ENCODE measurements around the gene TOX3. TPM values are rescaled to one million over a fixed set of nuclear protein-coding genes. Genes with fewer than 3 reads are reported as not detected.

The TOX3 gene
- polyA plus RNA-seq, 1 donor from 2014 or later: 2.3 TPM

- Histone ChIP-seq H3K9me3 (ENCODE audit: low read length) (no peaks in the 10 kb centered on the region), H4K20me1 (ENCODE audit: insufficient read depth) (no peaks in the 10 kb centered on the region), H3K36me3 (ENCODE audit: insufficient read depth, low read length) (no peaks in the 10 kb centered on the region), H2AFZ (ENCODE audit: low read depth, low read length) (no peak overlapping the region), H3F3A (ENCODE audit: insufficient read depth, low read length, poor library complexity, severe bottlenecking) (no peaks in the 10 kb centered on the region), H3K9me2 (ENCODE audit: insufficient read depth, low read length) (no peaks in the 10 kb centered on the region), H3K27me3 (ENCODE audit: insufficient read depth, low read depth, low read length) (no peaks in the 10 kb centered on the region), H3K4me3 (ENCODE audit: low read length) (no peak overlapping the region), H3K9ac (ENCODE audit: low read length) (no peak overlapping the region), H3K4me2 (ENCODE audit: low read length) (no peak overlapping the region), H3K27ac (ENCODE audit: low read length) (no peak overlapping the region), H3K79me2 (replicated peaks; ENCODE audit: insufficient read depth, low read length) (no peaks in the 10 kb centered on the region)
- TF ChIP-seq CTCF (IDR thresholded peaks at IDR 0.05; ENCODE audit: poor library complexity, severe bottlenecking): no peak
- TF ChIP-seq RAD21 (conservative IDR thresholded peaks at IDR 0.05): no peak
- TF ChIP-seq, protein P1, sequence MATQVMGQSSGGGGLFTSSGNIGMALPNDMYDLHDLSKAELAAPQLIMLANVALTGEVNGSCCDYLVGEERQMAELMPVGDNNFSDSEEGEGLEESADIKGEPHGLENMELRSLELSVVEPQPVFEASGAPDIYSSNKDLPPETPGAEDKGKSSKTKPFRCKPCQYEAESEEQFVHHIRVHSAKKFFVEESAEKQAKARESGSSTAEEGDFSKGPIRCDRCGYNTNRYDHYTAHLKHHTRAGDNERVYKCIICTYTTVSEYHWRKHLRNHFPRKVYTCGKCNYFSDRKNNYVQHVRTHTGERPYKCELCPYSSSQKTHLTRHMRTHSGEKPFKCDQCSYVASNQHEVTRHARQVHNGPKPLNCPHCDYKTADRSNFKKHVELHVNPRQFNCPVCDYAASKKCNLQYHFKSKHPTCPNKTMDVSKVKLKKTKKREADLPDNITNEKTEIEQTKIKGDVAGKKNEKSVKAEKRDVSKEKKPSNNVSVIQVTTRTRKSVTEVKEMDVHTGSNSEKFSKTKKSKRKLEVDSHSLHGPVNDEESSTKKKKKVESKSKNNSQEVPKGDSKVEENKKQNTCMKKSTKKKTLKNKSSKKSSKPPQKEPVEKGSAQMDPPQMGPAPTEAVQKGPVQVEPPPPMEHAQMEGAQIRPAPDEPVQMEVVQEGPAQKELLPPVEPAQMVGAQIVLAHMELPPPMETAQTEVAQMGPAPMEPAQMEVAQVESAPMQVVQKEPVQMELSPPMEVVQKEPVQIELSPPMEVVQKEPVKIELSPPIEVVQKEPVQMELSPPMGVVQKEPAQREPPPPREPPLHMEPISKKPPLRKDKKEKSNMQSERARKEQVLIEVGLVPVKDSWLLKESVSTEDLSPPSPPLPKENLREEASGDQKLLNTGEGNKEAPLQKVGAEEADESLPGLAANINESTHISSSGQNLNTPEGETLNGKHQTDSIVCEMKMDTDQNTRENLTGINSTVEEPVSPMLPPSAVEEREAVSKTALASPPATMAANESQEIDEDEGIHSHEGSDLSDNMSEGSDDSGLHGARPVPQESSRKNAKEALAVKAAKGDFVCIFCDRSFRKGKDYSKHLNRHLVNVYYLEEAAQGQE (IDR thresholded peaks at IDR 0.05; ENCODE audit: borderline replicate concordance): no peak
Observed at GRCh38 chr16:52416888-52417287, 130.1 kb downstream of the TOX3 start.

DNA sequence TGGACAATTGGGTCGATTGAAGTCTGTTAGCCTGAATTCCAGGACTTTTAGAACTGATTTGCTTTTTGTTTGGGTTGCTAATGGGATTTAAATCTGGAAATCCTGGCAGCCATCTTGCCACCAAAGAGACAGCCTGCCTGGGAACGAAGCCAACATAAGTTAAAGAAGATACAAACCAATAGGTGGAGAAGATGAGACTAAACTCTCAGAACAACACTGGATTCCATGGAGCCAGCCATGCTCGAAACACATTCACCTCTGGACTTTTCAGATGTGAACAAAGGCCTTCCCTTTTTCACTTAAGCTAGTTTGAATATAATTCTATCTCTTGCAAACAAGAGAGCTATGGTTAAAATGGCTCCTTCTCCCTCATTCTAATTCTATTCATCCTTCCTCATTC lies 135.9 kb downstream of the TOX3 start:
- H3K4me3 ChIP-seq (ENCODE audit: low read length): no peak overlapping the region
- no peak overlapping the region for H3K9ac ChIP-seq (ENCODE audit: low read length)
- no peak overlapping the region for H3K4me2 ChIP-seq (ENCODE audit: low read length)
- H3K36me3 ChIP-seq (ENCODE audit: insufficient read depth, low read length): no peaks in the 10 kb centered on the region
- H3K79me2 ChIP-seq (replicated peaks; ENCODE audit: insufficient read depth, low read length): no peaks in the 10 kb centered on the region
- no peaks in the 10 kb centered on the region for H3F3A ChIP-seq (ENCODE audit: insufficient read depth, low read length, poor library complexity, severe bottlenecking)
- H2AFZ ChIP-seq (ENCODE audit: low read depth, low read length): no peak overlapping the region
- no peaks in the 10 kb centered on the region for H3K27me3 ChIP-seq (ENCODE audit: insufficient read depth, low read depth, low read length)
- TF ChIP-seq CTCF (IDR thresholded peaks at IDR 0.05; ENCODE audit: poor library complexity, severe bottlenecking) (no peak), EZH2 (IDR thresholded peaks at IDR 0.05; ENCODE audit: borderline replicate concordance, insufficient read depth, low read length, poor library complexity, severe bottlenecking) (no peak), EP300 (conservative IDR thresholded peaks at IDR 0.05; ENCODE audit: poor library complexity, severe bottlenecking) (no peak), SMC3 (conservative IDR thresholded peaks at IDR 0.05; ENCODE audit: poor library complexity) (no peak), TAF1 (IDR thresholded peaks at IDR 0.05; ENCODE audit: low read depth) (no peak), RAD21 (conservative IDR thresholded peaks at IDR 0.05) (no peak), POLR2AphosphoS5 (IDR thresholded peaks at IDR 0.05) (no peak), MXI1 (conservative IDR thresholded peaks at IDR 0.05; ENCODE audit: poor library complexity, severe bottlenecking) (no peak)
- TF ChIP-seq, protein P1 (IDR thresholded peaks at IDR 0.05; ENCODE audit: borderline replicate concordance): no peak
- H4K20me1 ChIP-seq (ENCODE audit: insufficient read depth): no peaks in the 10 kb centered on the region
- H3K9me2 ChIP-seq (ENCODE audit: insufficient read depth, low read length): no peaks in the 10 kb centered on the region
- no peaks in the 10 kb centered on the region for H3K9me3 ChIP-seq (ENCODE audit: low read length)
- H3K27ac ChIP-seq (ENCODE audit: low read length): no peak overlapping the region
